ENCODE measurements around the gene SLC5A2. TPM values are rescaled to one million over a fixed set of nuclear protein-coding genes. Genes with fewer than 3 reads are reported as not detected.

The SLC5A2 gene
- total and polyA plus RNA-seq, 2 of the 13 experiments (the other 11 are each of a cell fraction or from before 2014, with no cell fraction given), result 0.24 to 0.97 TPM

GRCh38 chr16:31458844-31459686 is 23.9 kb upstream of the SLC5A2 start, which contains the start of gene ARMC5 (continued):
- no peak for TF ChIP-seq BCLAF1 (IDR thresholded peaks at IDR 0.05)
- TF ChIP-seq TCF7 (IDR thresholded peaks at IDR 0.05; ENCODE audit: low read depth), result no peak
- TF ChIP-seq KDM3A (CRISPR knock-in tag; IDR thresholded peaks at IDR 0.05; ENCODE audit: low read depth), result peak; percentile 88
- TF ChIP-seq MEIS2 (CRISPR knock-in tag; IDR thresholded peaks at IDR 0.05), result peak; percentile 71
- no peak for TF ChIP-seq TRIM22 (IDR thresholded peaks at IDR 0.05)
- TF ChIP-seq PHB2 (IDR thresholded peaks at IDR 0.05; ENCODE audit: partially characterized antibody), result no peak
- peak; percentile 23; the same call in 1 of the 2 replicates for TF ChIP-seq ZBTB40 (IDR thresholded peaks at IDR 0.05)
- TF ChIP-seq ZBTB40 (CRISPR knock-in tag; IDR thresholded peaks at IDR 0.05), result peak; percentile 67
- peak; percentile 99 for TF ChIP-seq ZHX1 (CRISPR knock-in tag; IDR thresholded peaks at IDR 0.05; ENCODE audit: low read depth)
- TF ChIP-seq ELF4 (CRISPR knock-in tag; IDR thresholded peaks at IDR 0.05; ENCODE audit: borderline replicate concordance), result peak; percentile 98
- TF ChIP-seq ZMAT3 (CRISPR knock-in tag; conservative IDR thresholded peaks at IDR 0.05), result peak; percentile 90; the same call in 1 of the 2 replicates
- TF ChIP-seq ZNF788 (CRISPR knock-in tag; IDR thresholded peaks at IDR 0.05; ENCODE audit: borderline replicate concordance), result peak; percentile 16; the same call in 1 of the 2 replicates
